K562 (cell line): ENCODE data around the gene HBB. TPM values are rescaled to one million over a fixed set of nuclear protein-coding genes. Genes with fewer than 3 reads are reported as not detected.

Source experiments
- ATAC-seq: fragments of 200-7000 bp; cut with Tn5 transposase; 3 replicates; pipeline ENCODE4 v1.9.1; 2020; ENCODE audit warnings: moderate library complexity
- BruUV-seq: library from RNA; stranded (reverse); fragments of 400-500 nt; replicated peaks from 2 replicates; lab custom pipeline; 2021; lab: Mats Ljungman, UMichigan
- CTCF ChIA-PET: fragments of 300-600 bp; formaldehyde crosslinking; extraction: SDS; loops from one replicate; lab custom pipeline; 2021; ENCODE audit warnings: low intra/inter-chr PET ratio; lab: Yijun Ruan, JAX
- POLR2A ChIA-PET: fragments of 300-600, 350-650 bp; sonication (Branson Sonifier 250); formaldehyde crosslinking; extraction: SDS; loops from one replicate; lab custom pipeline; 2021; ENCODE audit warnings: antibody characterized with exemption, inconsistent platforms; lab: Yijun Ruan, JAX
- DNase-seq, 4 experiments: peaks; one replicate each; pipeline versions ENCODE4 v3.0.0 to v3.0.0-alpha.2; 2011 to 2018; ENCODE audit warnings: low spot score in 3 of 4, mixed read lengths in 3 of 4; ENCODE audit errors: extremely low read depth in 1 of 4
- FAIRE-seq: peaks from 2 replicates; lab custom pipeline; 2011; peaks lifted over from hg19 to GRCh38; lab: Jason Lieb, UNC
- H2AFZ ChIP-seq: 2 replicates; pipeline ENCODE4 v1.6.0; 2011; ENCODE audit warnings: low read depth, low read length, control low read depth, inconsistent platforms
- H3K27ac ChIP-seq: fragments of 200-600 bp; 3 replicates; pipeline ENCODE4 v1.8.0; 2011; ENCODE audit warnings: low read depth, mild to moderate bottlenecking, control low read depth, inconsistent platforms, low read length, moderate library complexity, mixed read lengths; ENCODE audit errors: extremely low read depth
- H3K27me3 ChIP-seq, 2 experiments: fragments of 300-600 bp in 1 of 2; 2 replicates in 1 of 2; 3 replicates in 1 of 2; pipeline versions ENCODE4 v1.6.0 to v1.8.0; 2011; ENCODE audit warnings: inconsistent platforms in 2 of 2, low read length in 2 of 2, mild to moderate bottlenecking in 1 of 2, mixed read lengths in 1 of 2, moderate library complexity in 1 of 2; ENCODE audit not compliant: control insufficient read depth in 2 of 2, insufficient read depth in 2 of 2
- H3K36me3 ChIP-seq: fragments of 300-600 bp; 3 replicates; pipeline ENCODE4 v1.8.0; 2011; ENCODE audit warnings: mild to moderate bottlenecking, low read length, inconsistent platforms; ENCODE audit not compliant: control insufficient read depth, insufficient read depth
- H3K4me1 ChIP-seq, 2 experiments: fragments of 200-600 bp in 1 of 2; replicated peaks in 1 of 2; 2 replicates in 1 of 2; 3 replicates in 1 of 2; pipeline versions ENCODE4 v1.5.1 to v1.8.0; 2011; ENCODE audit warnings: inconsistent platforms in 2 of 2, low read length in 2 of 2, mild to moderate bottlenecking in 1 of 2, mixed read lengths in 1 of 2, moderate library complexity in 1 of 2; ENCODE audit not compliant: control insufficient read depth in 2 of 2, insufficient read depth in 2 of 2
- H3K4me2 ChIP-seq: 2 replicates; pipeline ENCODE4 v1.6.1; 2011; ENCODE audit warnings: low read length, control low read depth, inconsistent platforms, mixed read lengths; ENCODE audit not compliant: insufficient read depth
- H3K4me3 ChIP-seq: fragments of 200-600 bp; sonication (generic), shearing (Covaris generic); 2 replicates; pipeline ENCODE4 v1.5.1; 2016; ENCODE audit warnings: control low read depth, inconsistent platforms
- H3K79me2 ChIP-seq: fragments of 200-600 bp; 3 replicates; pipeline ENCODE4 v1.8.0; 2011; ENCODE audit warnings: low read length, inconsistent platforms; ENCODE audit not compliant: control insufficient read depth, insufficient read depth
- H3K9ac ChIP-seq, 2 experiments: 2 replicates each; pipeline versions ENCODE4 v1.6.0 to v1.6.1; 2011; ENCODE audit warnings: low read depth in 2 of 2, low read length in 2 of 2, control low read depth in 1 of 2, inconsistent platforms in 1 of 2, mild to moderate bottlenecking in 1 of 2, mixed read lengths in 1 of 2; ENCODE audit not compliant: insufficient read depth in 1 of 2
- H3K9me1 ChIP-seq: one replicate; pipeline ENCODE4 v1.6.0; 2011; ENCODE audit warnings: inconsistent platforms, mild to moderate bottlenecking, low read length, moderate library complexity; ENCODE audit not compliant: control insufficient read depth, insufficient read depth
- H3K9me3 ChIP-seq: replicated peaks from 2 replicates; pipeline ENCODE4 v1.5.1; 2011; ENCODE audit warnings: low read depth, low read length, inconsistent platforms; ENCODE audit not compliant: control insufficient read depth, insufficient read depth
- H4K20me1 ChIP-seq: replicated peaks from 2 replicates; pipeline ENCODE4 v1.6.1; 2011; ENCODE audit warnings: low read length, inconsistent platforms, mixed read lengths; ENCODE audit not compliant: control insufficient read depth, insufficient read depth
- MEF2A ChIP-seq: IDR thresholded peaks from 2 replicates; pipeline ENCODE4 v1.6.1; 2011; ENCODE audit warnings: low read depth, mild to moderate bottlenecking, low read length, moderate library complexity; ENCODE audit not compliant: control insufficient read depth
- ZNF77 ChIP-seq: fragments of 250-450 bp; sonication (Bioruptor Pico); IDR thresholded peaks from 2 replicates; pipeline ENCODE4 v1.5.0; 2020
- WGBS: fragments of 100-300 bp; shearing (Covaris generic); methylation state at CpG from one replicate; pipeline ENCODE4 v1.1.6; 2016; ENCODE audit warnings: low coverage, mixed read lengths; ENCODE audit not compliant: insufficient coverage; ENCODE audit errors: missing lambda C conversion rate; 5-methylcytosine and 5-hydroxymethylcytosine counted together
- in situ Hi-C: fragments of 300-500 bp; cut with MboI; formaldehyde crosslinking; loops from 4 replicates; pipeline ENCODE4 v1.15.0; 2018; ENCODE audit warnings: inconsistent platforms, mixed read lengths
- intact Hi-C: fragments of 100-400 bp; cut with micrococcal nuclease; formaldehyde crosslinking; loops from 2 replicates; pipeline ENCODE4 v1.14.2; 2022
- polyA plus RNA-seq, 8 experiments: library from polyadenylated mRNA; depleted of rRNA in 4 of 8; stranded (reverse) in 5 of 8; unstranded in 3 of 8; fragments of >200 nt; fragmentation: Nextera tagmentation in 2 of 8; fragmentation: Illumina TruSeq in 1 of 8; extraction: Ambion mirVana in 2 of 8; extraction: Trizol in 1 of 8; gene quantifications; 2 replicates each; pipeline versions ENCODE4 v1.2.1 to v1.2.3, GENCODE V29; 2011 to 2014; ENCODE audit warnings: inconsistent platforms in 1 of 8, missing spikeins in 1 of 8
- total RNA-seq, 7 experiments: library from RNA; depleted of rRNA in 6 of 7; stranded (reverse); fragments of >200 nt in 6 of 7; fragmentation: Illumina TruSeq in 2 of 7; extraction: Trizol in 2 of 7; gene quantifications; 2 replicates each; pipeline versions ENCODE4 v1.2.1 to v1.2.3, GENCODE V29; 2011 to 2021; ENCODE audit warnings: low replicate concordance in 1 of 7
- TF ChIP-seq, protein P1 (sequence below), 2 experiments: fragments of 450-650 bp; IDR thresholded peaks; 2 replicates each; pipeline ENCODE4 v1.6.1; 2016

HBB gene
- total and polyA plus RNA-seq, 9 of the 15 experiments (the other 6 are each of a cell fraction or from before 2014, with no cell fraction given): 0.33 to 3.4 (median 1.2) TPM; not detected in 2

DNA sequence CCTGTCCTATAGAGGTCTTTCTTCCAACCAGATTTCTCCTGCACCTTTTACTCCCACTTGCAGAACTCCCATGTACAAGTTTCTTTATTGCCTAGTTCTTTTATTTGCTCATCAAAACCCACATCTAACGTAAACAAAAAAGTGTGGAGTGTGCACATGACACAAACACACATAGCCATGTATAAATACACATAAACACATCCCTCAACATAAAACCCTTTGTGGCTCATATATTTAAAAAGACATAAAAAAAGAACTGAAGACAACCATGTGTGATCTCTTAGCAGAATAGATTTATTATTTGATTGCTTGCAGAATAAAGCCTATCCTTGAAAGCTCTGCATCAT is 26.0 kb upstream of the HBB start:
- Histone ChIP-seq H3K27me3 (no peaks in the 10 kb centered on the region), H3K4me2 (peak overlapping the region; percentile 94), H4K20me1 (peaks cover 4% of the 10 kb centered on the region; the same call in 1 of the 2 replicates), H3K27ac (peak overlapping the region; percentile 73), H3K9ac (peak overlapping the region; percentile 70 to 87), H3K4me1 (peaks cover 12 to 25% of the 10 kb centered on the region in 2 experiments), H3K9me1 (no peaks in the 10 kb centered on the region), H2AFZ (no peak overlapping the region), H3K9me3 (no peaks in the 10 kb centered on the region)
- ChIA-PET POLR2A (interaction anchor here (0.8 to 6.9 kb wide), 4 partner anchors 16 to 36 kb away, joined by 3 to 30 read pairs (median 13); partner anchors contain the start of gene HBE1), CTCF (no interaction called here)
- FAIRE-seq (no peak), DNase-seq (no peak), ATAC-seq (no peak)
- no TSS peak for BruUV-seq
- in situ Hi-C loops: no loop called here
- TF ChIP-seq ZNF77 (CRISPR knock-in tag) (0 out of 2 replicates have a peak, but pooled peaks have one; percentile 5), MEF2A (no peak)
- TF ChIP-seq, protein P1, sequence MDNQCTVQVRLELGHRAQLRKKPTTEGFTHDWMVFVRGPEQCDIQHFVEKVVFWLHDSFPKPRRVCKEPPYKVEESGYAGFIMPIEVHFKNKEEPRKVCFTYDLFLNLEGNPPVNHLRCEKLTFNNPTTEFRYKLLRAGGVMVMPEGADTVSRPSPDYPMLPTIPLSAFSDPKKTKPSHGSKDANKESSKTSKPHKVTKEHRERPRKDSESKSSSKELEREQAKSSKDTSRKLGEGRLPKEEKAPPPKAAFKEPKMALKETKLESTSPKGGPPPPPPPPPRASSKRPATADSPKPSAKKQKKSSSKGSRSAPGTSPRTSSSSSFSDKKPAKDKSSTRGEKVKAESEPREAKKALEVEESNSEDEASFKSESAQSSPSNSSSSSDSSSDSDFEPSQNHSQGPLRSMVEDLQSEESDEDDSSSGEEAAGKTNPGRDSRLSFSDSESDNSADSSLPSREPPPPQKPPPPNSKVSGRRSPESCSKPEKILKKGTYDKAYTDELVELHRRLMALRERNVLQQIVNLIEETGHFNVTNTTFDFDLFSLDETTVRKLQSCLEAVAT (IDR thresholded peaks at IDR 0.05): peak in 1 of 2 experiments; percentile 68; a peak in 1 of 4 replicates
- TF ChIP-seq, all 486 proteins: peak for 2
- Histone ChIP-seq H3K4me3 (peak overlapping the region; percentile 58), H3K36me3 (peaks cover 26% of the 10 kb centered on the region), H3K79me2 (peaks cover 75% of the 10 kb centered on the region)
- intact Hi-C loops: loop anchor here (2.0 kb wide), 1 partner anchor 36 kb away; no protein-coding TSS in a partner anchor
- 11% methylated on average over 1 of the region's 1 CpG for WGBS
